Body of pancreas (tissue), 4 donors: ENCODE data around the gene CLPTM1.

Source experiments
- CTCF ChIP-seq, 7 experiments: fragments of 450-650 bp in 4 of 7; fragments of 200-600 bp in 3 of 7; sonication (generic) in 3 of 7; IDR thresholded peaks; one replicate each; pipeline ENCODE4 v1.5.1; 2016 to 2019; ENCODE audit warnings: antibody characterized with exemption in 7 of 7
- POLR2A ChIP-seq, 3 donors: fragments of 450-650 bp; IDR thresholded peaks; one replicate each; pipeline ENCODE4 v1.6.1; 2016; ENCODE audit warnings: antibody characterized with exemption in 3 of 3, mild to moderate bottlenecking in 2 of 3

GRCh38 chr19:45003485-45003884 lies 48.3 kb downstream of the CLPTM1 start:
- no peak for TF ChIP-seq CTCF (IDR thresholded peaks at IDR 0.05)
- no peak for TF ChIP-seq POLR2A (IDR thresholded peaks at IDR 0.05)
